Measurements from ENCODE around the gene KIAA1328.

GRCh38 chr18:37161491-37161890 lies 332.6 kb downstream of the KIAA1328 start:
- TF ChIP-seq POLR2A (IDR thresholded peaks at IDR 0.05) (no peak), CTCF (IDR thresholded peaks at IDR 0.05) (no peak)
